Measurements from ENCODE around the gene LMBRD1.
"Not testable (repeated sequence)": the region's sequence is repeated elsewhere in the genome, so short reads cannot be mapped to it uniquely, and the experiment has no call there.

LMBRD1 gene

DNA sequence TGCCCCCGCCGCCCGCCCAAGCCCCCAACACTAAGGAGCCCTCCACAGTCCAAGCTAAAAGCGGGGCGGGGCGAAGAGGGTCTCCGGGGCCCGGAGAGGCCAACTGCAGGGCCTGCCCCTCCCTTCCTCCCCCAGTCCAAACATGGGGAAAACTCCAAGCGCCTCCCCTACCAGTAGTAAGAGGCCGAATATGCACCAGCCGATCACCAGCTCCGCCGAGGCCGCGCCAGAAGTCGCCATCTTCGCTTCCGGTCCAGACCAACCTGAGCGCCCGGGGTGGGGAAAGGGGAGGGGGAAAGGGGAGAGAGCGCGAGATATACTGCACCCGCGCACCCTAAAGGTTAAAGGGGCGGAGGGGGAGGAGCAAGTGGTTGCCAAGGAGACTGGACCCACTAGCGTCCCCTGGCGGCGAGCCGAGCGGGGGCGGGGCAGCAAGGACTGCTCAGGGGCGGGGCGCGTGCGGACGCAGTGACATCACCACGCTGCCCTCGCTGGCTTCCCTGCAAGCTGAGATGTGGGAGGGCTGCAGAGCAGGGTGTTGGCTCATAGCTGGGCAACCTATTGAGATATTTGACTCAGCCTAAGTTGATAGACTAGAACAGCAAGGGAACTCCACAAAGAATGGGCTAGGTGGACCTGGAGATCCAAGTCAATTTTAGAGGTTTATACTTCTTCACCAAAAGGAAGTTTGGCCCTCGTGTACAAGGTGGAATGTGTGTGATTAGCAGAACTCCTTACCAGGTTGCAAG lies at the start of gene LMBRD1:
Gene LMBRD1 (minus strand): TSS at position 369 of the 749 bp plus-strand sequence. CDS start 129 bp downstream, at position 240.
- DNase-seq: peak; percentile 99

DNA sequence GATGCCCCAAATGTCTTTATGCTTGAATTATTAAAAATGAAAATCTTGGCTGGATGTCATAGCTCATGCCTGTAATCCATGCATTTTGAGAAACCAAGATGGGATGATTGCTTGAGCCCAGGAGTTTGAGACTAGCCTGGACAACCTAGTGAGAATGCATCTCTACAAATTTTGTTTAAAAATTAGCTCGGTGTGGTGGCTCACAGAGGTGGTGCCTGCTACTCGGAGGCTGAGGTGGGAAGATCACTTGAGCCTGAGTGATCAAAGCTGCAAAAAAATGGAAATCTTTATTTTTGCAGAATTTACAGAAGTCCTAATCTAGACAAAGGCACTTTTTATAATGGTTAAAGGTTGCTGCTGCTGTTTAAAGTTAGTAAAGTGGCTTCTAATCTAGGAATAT lies 49.5 kb upstream of the LMBRD1 start:
- no peak for DNase-seq

DNA sequence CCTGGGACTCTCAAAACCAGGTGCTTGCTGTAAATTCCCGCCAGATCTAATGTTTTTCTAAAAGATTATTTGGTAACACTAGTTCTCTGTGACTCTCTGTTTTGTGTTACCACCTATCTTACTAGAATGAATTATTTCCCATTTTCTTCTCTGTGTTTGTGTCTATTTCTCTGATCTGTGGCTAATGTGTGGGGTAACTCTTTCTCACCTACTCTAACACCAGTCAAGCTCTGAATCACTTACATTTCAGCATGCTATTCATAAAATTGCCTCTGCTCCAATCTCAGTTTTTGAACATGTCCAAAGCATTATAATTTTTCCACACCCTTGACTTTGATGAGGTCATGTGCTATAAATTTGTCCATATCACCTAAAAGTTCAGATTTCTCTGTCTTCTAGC lies 46.4 kb upstream of the LMBRD1 start:
- DNase-seq: no peak

DNA sequence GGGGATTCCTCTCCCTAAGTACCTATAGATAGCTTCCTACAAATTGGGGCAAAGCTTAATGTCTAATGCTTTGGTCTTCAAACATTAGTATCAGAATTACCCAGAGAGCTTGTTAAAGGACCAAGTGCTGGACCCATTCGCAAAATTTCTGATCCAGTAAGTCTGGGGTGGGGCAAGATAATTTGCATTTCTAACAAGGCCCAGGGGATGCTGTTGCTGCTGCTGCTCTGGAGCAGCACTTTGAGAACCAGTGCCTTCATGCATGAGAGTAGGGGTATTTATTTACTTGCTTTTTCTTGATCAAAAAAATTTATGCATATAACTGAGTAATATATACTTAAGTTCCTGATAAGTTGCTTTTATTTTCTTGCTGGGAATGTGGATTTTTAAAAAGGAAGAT lies 45.1 kb upstream of the LMBRD1 start:
- no peak for DNase-seq

DNA sequence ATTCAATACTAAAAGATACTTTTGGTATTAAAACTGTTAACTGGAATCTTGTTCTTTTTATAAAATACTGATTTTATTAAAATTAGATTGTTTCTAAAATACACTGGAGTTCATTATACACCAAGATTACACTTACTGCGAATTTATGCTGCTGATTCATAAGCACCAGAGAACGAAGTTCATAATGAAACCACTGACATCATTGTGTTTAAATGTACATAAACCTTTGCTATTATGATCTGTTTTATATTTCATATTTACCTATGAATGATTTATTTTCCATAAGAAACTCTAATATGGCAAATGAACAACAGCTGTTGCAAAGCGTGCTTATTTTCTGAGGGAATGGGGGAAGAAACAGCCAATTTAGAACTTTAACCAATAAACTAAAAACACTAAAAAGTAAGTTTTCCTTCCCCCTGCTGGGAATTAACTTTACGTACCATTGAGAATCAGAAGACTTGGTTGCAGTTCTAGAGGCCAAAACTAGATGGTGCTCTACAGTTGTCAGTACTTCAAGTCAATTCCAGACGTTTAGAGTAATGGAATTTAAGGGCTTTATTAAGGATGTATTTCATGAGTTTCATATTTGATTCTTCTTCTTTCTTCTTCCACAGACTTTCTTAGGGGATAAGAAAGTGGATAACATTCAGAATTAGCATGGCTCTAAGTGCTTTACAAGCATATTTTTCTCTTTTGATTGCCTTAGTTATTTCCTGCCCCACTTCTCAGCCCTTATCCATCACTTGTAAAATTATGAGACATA lies 38.8 kb upstream of the LMBRD1 start:
- DNase-seq: no peak

DNA sequence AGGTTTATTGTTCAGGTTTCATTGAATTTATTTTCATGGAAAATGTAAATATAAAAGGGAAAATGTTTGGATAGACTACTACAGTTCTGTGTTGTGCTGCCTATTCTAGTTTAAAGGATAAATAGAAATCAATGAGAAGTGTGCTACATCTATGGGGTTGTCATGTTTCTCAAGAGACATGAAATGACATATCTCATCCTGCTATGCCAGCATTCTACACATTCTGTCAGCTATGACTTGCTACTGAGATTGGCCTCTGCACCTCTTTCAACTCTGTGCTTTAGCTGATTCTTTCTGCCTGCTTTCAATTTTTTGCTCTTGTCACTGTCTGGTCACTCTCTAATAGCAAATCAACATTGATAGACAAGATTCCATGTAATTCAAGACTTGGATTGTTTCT lies 35.7 kb upstream of the LMBRD1 start:
- no peak for DNase-seq

DNA sequence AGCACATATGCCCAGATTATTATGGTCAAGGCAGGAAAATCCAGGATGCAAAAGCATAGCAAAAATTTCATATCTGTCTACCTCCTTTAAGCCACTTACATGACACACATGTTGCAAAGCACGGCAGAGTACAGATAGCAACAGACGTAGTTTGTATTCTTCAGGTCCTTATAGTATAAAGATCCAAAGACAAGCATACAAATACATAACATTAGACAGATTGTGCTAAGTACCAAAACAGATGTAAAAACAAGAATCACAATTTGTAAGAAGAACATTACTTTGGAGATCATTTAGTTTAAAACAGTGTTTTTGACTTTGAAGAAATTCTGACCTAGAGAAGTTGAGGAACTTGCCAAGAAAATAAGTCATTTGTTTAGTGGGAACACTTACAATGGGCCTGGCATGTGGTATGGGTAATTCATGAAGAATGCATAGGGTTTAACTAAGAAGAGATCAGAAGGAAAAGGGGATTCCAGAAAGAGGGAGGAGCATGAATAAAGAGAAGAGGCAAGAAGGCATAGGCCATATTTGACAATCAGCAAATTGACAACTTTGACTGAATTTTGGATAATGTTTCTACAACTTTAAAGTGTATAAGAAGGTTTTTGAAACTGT lies 30.6 kb upstream of the LMBRD1 start:
- DNase-seq: no peak

DNA sequence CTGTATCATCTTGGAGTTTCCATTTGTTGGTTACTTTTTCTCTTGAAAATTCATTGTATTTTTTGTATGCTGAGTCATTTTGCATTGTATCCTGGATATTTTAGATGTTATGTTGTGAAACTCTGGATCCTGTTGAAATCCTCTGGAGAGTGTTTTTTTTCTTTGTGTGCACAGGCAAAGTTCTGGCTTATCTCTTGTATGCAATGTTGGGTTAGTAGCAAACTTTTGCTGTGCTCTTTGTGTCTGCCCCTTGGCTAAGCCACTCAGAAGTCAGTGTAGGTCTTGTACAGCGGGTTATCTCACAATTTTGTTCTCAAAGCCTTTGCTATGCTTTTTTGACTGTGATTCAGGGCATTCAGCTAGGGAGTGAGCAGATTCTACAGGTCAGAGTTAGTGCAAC lies 29.1 kb upstream of the LMBRD1 start:
- no peak for DNase-seq

DNA sequence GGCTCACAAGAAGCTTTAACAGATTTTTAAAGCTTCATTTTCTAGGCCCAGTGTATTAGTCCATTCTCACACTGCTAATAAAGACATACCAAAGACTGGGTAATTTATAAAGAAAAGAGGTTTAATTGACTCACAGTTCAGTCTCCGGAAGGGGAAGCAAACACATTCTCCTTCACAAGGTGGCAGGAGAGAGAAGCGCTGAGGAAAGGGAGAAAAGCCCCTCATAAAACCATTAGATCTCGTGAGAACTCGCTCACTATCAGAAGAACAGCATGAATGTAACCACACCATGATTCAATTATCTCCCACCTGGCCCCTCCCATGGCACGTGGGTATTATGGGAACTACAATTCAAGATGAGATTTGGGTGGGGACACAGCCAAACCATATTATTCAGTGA lies 27.5 kb upstream of the LMBRD1 start:
- DNase-seq: not testable (repeated sequence)

DNA sequence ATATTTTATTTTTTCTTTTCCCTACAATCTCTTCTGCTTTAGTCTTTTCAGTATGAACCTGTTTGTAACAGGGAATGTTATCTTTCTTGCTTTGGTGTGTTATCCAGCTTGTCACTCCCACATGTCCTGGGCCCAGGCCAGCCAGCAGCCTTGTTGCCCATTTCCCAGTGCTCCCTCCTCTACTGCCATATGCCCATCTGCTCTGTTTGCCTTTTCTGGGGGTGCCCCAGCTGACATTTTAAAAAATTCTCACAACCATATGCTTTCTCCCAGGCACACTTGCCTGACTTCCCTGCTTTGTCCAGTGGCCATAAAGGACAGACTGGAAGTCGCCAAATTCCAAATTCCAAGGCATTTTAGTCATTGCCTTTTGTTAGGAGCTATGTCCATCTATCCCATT lies 23.6 kb upstream of the LMBRD1 start:
- DNase-seq: no peak

DNA sequence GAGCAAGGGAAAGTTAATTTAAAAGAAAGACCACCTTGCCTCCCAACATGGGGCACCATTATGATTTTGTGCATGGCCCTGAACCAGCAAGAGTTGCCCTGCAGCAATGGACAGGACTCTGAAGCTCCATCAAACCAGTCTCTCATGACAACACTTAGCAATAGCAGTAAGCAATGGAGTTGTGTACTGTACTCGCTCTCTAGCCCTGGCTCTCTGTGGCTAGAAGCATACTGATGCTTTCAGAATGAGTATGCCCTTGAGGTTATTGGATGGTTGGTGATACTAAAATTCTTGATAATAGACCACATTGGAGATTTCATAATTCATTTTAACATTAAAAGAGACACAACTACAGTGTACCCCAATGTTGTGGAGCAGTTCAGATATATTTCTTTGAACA lies 23.2 kb upstream of the LMBRD1 start:
- no peak for DNase-seq

DNA sequence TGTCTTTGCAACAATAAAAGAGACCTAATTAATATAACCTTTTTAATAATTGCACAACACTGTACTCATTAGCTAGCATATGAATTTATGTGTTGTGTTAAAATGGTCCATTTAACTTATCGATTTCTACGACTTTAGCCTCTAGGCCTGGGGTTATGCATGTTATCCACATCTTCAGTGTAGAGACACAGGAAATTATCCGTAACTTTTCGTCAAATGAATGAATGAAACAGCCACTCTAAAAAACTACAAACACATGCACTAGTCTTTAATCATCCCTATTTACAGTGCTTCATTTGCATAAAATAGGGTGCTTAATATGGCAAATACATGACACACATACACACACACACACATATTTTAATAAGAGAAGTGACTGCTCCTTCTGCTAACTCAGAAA lies 22.3 kb upstream of the LMBRD1 start:
- DNase-seq: no peak

DNA sequence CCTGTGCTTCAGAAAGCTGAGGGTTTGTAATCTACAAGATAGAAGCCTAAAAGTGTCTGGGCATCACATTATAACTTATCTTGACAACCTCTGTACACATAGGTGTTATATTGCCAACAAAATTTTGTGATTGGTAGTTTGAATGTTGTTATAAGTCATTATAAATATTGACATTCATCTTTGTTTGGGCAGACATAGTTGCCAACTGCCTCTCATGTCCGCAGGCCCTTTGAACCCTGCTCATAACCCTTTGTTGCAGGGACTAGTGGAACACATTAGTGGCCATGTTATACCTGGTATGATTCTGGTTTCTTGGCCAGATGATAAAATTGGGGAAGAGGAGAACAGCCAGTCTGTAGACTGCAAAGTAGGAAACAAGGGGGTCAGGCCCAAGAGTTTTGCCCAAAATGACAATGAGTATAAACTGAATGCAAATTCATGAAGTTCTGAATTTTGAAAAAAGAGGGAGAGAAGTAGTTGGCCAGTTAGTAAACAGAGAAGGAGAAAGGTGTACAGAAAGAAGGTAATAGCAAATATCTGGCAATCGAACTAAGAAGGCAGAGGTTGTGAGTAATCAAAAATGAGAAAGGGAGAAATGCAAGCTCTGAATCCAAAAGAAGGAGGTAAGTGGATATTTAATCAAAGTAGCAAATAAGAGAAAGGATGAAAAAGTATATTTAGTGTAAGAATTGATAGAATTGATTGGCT lies 21.6 kb upstream of the LMBRD1 start:
- DNase-seq: no peak

DNA sequence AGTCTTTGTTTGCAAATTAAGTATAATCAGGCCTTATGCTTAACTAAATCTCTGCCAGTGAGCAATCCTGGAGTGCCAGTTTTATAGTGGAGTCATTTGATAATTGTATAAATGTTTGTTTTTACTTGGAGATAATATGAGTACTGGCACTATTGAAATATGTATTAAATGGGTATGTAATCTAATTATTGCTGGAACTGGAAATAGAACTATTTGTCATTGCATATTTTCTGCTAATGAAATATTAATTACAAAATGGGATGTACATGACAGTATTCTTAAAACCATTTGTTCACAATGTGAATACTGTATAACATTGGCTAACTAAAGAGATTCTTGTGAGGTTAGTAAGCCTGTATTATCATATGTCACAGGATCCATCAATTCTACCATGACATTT lies 20.5 kb upstream of the LMBRD1 start:
- no peak for DNase-seq

DNA sequence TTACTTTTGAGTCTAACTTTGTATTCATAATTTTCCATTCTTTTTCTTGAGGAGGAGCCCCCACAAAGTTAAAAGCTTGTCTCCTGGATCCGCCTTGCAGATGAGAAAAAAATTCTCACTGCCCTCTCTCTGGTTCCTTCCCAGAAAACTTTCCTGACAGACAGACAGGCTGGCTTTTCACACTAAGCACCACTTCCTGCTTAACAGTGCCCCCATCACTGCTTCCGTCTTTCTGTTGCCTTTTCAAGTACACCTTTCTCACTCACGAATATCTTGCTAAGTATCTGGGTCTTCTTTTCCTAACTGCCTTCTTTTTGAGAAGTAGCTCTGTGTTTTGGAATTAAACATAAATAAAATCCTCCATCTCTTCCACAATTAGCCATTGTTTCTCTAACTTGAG lies 19.8 kb upstream of the LMBRD1 start:
- DNase-seq: no peak

DNA sequence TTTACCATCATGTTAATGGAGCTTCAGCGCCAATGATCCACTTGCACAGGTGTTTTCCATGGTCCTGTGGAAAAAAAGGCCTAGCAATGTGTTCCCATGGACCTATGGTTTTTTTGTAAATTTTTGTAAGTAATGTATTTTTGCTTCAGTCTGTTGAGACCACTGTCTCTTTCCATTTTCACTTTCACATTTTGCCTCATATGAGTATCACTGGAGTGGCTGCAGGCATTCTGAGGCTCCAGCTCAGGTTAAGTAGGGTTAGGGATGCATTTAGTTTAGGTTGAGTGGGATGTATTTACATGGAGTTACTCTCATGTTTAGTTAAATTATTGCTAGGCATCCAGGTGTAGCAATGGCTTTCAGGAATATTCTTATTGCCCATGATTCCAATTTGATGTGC lies 19.2 kb upstream of the LMBRD1 start:
- no peak for DNase-seq

DNA sequence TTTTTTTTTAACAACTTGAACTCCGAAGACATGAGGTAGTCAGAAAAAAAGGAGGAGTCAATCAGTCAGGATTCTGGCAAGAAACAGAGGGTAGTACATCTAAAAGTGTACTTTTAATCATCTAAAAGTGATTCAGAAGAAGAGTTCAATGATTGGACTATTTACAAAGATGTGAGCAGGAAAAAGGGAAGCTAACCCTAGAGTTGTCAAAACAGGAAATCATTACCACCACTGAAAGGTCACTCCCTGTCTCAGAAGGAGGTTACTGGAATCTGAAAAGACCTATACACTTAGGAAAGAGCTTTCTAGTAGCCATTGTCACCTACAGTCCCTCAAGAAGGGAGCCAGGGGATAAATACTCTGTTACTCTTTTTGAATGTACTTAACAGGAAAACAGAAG lies 16.7 kb upstream of the LMBRD1 start:
- no peak for DNase-seq

DNA sequence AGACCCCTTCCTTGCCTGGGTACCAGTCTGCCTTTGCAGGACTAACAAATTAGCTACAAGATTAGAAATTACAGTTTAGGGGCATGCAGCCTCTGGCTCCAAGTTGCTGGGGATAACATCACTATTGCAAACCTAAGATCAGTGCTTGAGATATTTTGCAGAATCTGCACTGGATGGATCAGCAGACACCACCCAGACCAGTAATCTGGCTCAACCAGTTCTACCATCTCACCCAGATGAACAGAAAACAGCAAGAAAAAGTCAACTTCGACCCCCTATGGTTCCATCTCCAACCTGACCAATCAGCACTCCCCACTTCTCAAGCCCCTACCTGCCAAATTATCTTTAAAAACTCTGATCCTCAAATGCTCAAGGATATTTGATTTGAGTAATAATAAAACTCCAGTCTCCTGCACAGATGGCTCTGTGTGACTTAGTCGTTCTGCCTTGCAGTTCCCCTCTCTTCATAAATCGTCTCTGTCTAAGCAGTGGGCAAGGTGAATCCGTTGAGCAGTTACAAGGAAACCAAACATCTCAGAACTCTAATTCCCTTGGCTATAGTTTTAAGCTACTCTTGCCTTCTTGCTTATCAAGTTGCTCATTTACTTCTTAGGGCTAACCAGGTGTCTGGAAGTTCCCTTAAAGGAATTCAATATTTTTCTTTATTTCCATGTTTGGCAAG lies 16.1 kb upstream of the LMBRD1 start:
- DNase-seq: no peak

DNA sequence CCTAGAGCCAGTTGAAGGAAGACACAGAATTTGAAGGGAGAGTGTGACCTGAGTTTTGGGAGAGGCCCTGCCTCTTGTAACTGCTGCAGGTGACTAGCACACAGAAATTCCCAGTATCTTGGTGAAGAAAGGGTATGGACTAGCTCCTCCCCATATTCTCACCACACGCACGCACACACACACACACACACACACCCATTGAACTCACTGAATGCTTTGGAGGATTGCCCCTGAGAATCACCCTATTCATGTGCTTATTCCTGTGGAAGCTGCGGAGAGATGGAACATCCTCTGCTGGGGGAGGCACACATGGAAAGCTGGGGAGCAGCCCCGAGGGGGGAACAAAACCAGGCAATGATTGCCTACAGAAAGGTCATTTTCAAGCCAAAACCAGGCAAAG lies 6.2 kb upstream of the LMBRD1 start:
- no peak for DNase-seq

DNA sequence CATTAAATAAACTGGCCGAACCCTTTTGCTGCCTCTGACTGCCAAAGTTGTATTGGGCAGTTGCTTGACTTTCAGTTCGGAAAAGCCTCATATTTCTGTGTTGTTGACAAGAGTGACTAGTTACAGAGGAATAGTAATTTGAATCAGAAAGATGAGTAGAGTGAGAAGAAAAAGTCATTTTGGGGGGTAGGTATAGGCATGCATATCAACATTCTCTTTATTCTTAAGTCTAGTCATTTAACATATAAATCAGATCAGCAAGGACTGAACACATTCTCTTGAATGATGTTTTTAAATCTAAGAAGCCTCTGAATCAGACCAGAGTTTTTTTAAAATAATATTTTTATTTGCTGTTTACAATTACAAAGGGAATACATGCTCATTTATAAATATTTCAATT lies 4.9 kb upstream of the LMBRD1 start:
- no peak for DNase-seq

DNA sequence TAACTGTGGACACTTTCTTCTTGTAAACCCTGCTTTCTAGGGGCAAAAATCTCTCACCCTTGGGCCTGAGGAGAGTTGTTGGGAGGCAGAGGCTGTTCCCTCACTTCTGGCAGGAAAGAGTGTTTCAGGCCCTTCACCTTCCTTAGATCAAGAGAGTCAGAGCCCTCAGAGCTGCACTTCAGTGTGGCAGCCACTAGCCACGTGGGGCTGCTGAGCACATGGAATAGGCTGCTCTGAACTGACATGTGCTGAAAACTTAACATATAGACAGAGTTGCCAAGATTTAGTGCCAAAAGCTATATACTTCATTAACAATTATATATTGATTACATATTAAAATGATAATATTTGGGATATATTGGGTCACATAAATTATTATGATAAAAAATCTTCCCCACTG lies 4.4 kb upstream of the LMBRD1 start:
- DNase-seq: no peak

DNA sequence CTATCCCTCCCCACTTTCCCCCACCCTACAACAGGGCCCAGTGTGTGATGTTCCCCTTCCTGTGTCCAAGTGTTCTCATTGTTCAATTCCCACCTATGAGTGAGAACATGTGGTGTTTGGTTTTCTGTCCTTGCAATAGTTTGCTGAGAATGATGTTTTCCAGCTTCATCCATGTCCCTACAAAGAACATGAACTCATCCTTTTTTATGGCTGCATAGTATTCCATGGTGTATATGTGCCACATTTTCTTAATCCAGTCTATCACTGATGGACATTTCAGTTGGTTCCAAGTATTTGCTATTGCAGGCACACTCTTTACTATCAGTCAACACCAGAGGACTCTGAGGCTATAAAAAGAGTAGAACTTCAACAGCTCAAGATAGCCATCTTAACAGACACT lies 2.0 kb upstream of the LMBRD1 start:
- not testable (repeated sequence) for DNase-seq

DNA sequence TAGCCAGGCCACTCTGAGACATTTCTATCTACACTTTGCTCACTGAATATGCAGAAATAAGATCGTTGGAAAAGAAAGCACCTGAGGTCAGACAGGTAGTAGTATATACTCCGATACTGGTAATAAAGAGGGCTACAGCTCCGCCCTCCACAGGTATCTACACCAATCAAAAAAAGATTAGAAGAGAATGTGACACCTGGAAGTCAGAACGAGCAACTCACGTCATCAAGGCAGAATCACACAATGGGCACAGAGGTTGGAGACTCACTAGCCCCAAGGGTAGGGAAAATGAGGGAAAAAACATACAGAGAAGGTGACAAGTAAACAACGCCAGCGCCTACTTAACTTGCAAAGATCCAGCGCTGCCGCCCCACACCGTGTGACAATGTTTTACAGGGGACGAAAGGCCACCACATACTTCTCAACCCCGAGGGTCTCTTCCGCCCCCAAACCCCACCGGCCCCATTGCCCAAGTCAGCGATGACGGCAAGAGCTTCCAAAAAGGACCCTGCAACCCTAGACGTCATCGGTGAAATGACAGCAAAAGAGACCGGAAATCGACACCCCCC lies 653 bp downstream of the LMBRD1 start:
- peak; percentile 46 for DNase-seq
